Measurements from ENCODE around the gene AMPD1. TPM values are rescaled to one million over a fixed set of nuclear protein-coding genes. Genes with fewer than 3 reads are reported as not detected.

Gene AMPD1
- total and polyA plus RNA-seq, 10 of the 15 experiments (the other 5 are each of a cell fraction or from before 2014, with no cell fraction given), result 0.12 to 0.30 (median 0.14) TPM; not detected in 7

GRCh38 chr1:114671011-114671938 lies 24.1 kb downstream of the AMPD1 start:
- no peak overlapping the region for H3K9ac ChIP-seq (ENCODE audit: control insufficient read depth, insufficient read depth, low read length)
- ChIA-PET POLR2A (no interaction called here), CTCF (interaction anchor here (0.6 to 5.0 kb wide), 8 partner anchors 9 to 523 kb away, joined by 3 to 31 read pairs (median 4); partner anchors contain the start of gene AMPD1), RAD21 (ENCODE audit: unreplicated experiment) (no interaction called here), SMC1A (ENCODE audit: uncharacterized antibody, unreplicated experiment) (interaction anchor here (0.7 to 1.2 kb wide), 3 partner anchors 10 to 243 kb away, joined by 3 to 5 read pairs (median 3); no protein-coding TSS in a partner anchor)
- no peak overlapping the region for H2AFZ ChIP-seq (ENCODE audit: control insufficient read depth, low read depth, low read length)
- no peak overlapping the region for H3K4me2 ChIP-seq (ENCODE audit: control insufficient read depth, insufficient read depth)
- H3K27ac ChIP-seq (ENCODE audit: control insufficient read depth, insufficient read depth), result no peak overlapping the region
- no peaks in the 10 kb centered on the region for H3K79me2 ChIP-seq (ENCODE audit: control insufficient read depth, insufficient read depth, low read length)
- no TSS peak for BruUV-seq (replicated peaks)
- no peaks in the 10 kb centered on the region for H3K36me3 ChIP-seq (ENCODE audit: control insufficient read depth in 2 of 2, insufficient read depth in 2 of 2, low read length in 1 of 2)
- H3K27me3 ChIP-seq (replicated peaks in 1 of 2; ENCODE audit: control insufficient read depth in 2 of 2, insufficient read depth in 2 of 2, low read length in 1 of 2), result no peaks in the 10 kb centered on the region; a peak in 1 of 4 replicates
- DNase-seq (ENCODE audit: low read depth, low spot score) (no peak), FAIRE-seq (no peak), ATAC-seq (no peak)
- intact Hi-C loops (cut with micrococcal nuclease; ENCODE audit: unreplicated experiment) (loop anchor here (5.0 kb wide), 1 partner anchor 324 kb away; no protein-coding TSS in a partner anchor), in situ Hi-C loops (cut with MboI) (loop anchor here (10.0 kb wide), 1 partner anchor 326 kb away; no protein-coding TSS in a partner anchor)
- no peaks in the 10 kb centered on the region for H3K9me3 ChIP-seq (replicated peaks; ENCODE audit: control insufficient read depth, insufficient read depth, low read length)
- peaks cover 5% of the 10 kb centered on the region for H3K4me1 ChIP-seq (ENCODE audit: control insufficient read depth, insufficient read depth, low read length)
- 47% methylated on average over 9 of the region's 9 CpGs for WGBS (ENCODE audit: insufficient coverage, insufficient replicate concordance, low lambda C conversion rate, missing lambda C conversion rate)
- no peaks in the 10 kb centered on the region for H4K20me1 ChIP-seq (ENCODE audit: control insufficient read depth, insufficient read depth)
- TF ChIP-seq RAD21 (IDR thresholded peaks at IDR 0.05; ENCODE audit: insufficient read depth, low read depth, low read length), result peak; percentile 26; the same call in 1 of the 2 replicates
- peak in 2 of 3 experiments; percentile 17 to 22; a peak in 3 of 6 replicates for TF ChIP-seq CTCF (IDR thresholded peaks at IDR 0.05 in 2 of 3, conservative IDR thresholded peaks at IDR 0.05 in 1 of 3; ENCODE audit: control insufficient read depth in 2 of 3, extremely low read depth in 1 of 3, insufficient read depth in 1 of 3, low read depth in 3 of 3, low read length in 3 of 3)
- TF ChIP-seq FOS (IDR thresholded peaks at IDR 0.05; ENCODE audit: borderline replicate concordance, extremely low read depth, insufficient read length), result no peak
- peak in 1 of 2 experiments; percentile 90; a peak in 1 of 4 replicates for TF ChIP-seq ETV6 (conservative IDR thresholded peaks at IDR 0.05 in 1 of 2, IDR thresholded peaks at IDR 0.05 in 1 of 2; ENCODE audit: borderline replicate concordance in 1 of 2, low read depth in 1 of 2)
- H3K4me3 ChIP-seq, result no peak overlapping the region

Measured in GM12878 (cell line).